Endothelial cell of umbilical vein (primary cell): ENCODE data around the gene FUT8. TPM values are rescaled to one million over a fixed set of nuclear protein-coding genes. Genes with fewer than 3 reads are reported as not detected.

Experiments used
- BruUV-seq: library from RNA; stranded (reverse); fragments of 400-500 nt; replicated peaks from 2 replicates; lab custom pipeline; 2021; lab: Mats Ljungman, UMichigan
- CTCF ChIA-PET: fragments of 300-600, 350-600 bp; sonication (Branson Sonifier 250); formaldehyde crosslinking; loops from one replicate; lab custom pipeline; 2021; ENCODE audit warnings: antibody characterized with exemption, inconsistent platforms; lab: Charles Lee
- POLR2A ChIA-PET: fragments of 300-600, 350-600 bp; sonication (Branson Sonifier 250); formaldehyde crosslinking; loops from one replicate; lab custom pipeline; 2021; ENCODE audit warnings: antibody characterized with exemption, inconsistent platforms; lab: Charles Lee
- DNase-seq: peaks from one replicate; pipeline ENCODE4 v3.0.0-alpha.2; 2011; ENCODE audit warnings: low read depth, low spot score
- FAIRE-seq: peaks from 2 replicates; lab custom pipeline; 2011; peaks lifted over from hg19 to GRCh38; lab: Jason Lieb, UNC
- H2AFZ ChIP-seq: 2 replicates; pipeline ENCODE4 v1.6.0; 2012; ENCODE audit warnings: low read depth, low read length, control low read depth, inconsistent platforms
- H3K27ac ChIP-seq: 2 replicates; pipeline ENCODE4 v1.5.1; 2011; ENCODE audit warnings: low read depth, mild to moderate bottlenecking, control low read depth, low read length, moderate library complexity; ENCODE audit not compliant: insufficient read depth
- H3K27me3 ChIP-seq, 2 experiments: 2 replicates each; pipeline versions ENCODE4 v1.6.0 to v1.6.1; 2011; ENCODE audit warnings: low read length in 2 of 2, mixed read lengths in 1 of 2; ENCODE audit not compliant: control insufficient read depth in 2 of 2, insufficient read depth in 2 of 2
- H3K36me3 ChIP-seq, 2 experiments: 2 replicates in 1 of 2; 3 replicates in 1 of 2; pipeline ENCODE4 v1.5.1; 2011; ENCODE audit warnings: low read length in 2 of 2, mild to moderate bottlenecking in 1 of 2, moderate library complexity in 1 of 2; ENCODE audit not compliant: control insufficient read depth in 2 of 2, insufficient read depth in 2 of 2; ENCODE audit errors: extremely low read depth in 1 of 2
- H3K4me1 ChIP-seq: 3 replicates; pipeline ENCODE4 v1.5.1; 2011; ENCODE audit warnings: mild to moderate bottlenecking, low read length; ENCODE audit not compliant: control insufficient read depth, insufficient read depth; ENCODE audit errors: extremely low read depth
- H3K4me2 ChIP-seq: 2 replicates; pipeline ENCODE4 v1.6.1; 2011; ENCODE audit warnings: low read length, control low read depth, mixed read lengths; ENCODE audit not compliant: insufficient read depth
- H3K4me3 ChIP-seq, 3 experiments: fragments of 200-600 bp in 1 of 3; sonication (generic), shearing (Covaris generic) in 1 of 3; replicated peaks in 1 of 3; 2 replicates each; pipeline ENCODE4 v1.5.1; 2011 to 2016; ENCODE audit warnings: control low read depth in 3 of 3, low read length in 3 of 3, mild to moderate bottlenecking in 2 of 3, inconsistent platforms in 1 of 3, low read depth in 1 of 3, moderate library complexity in 1 of 3; ENCODE audit not compliant: insufficient read depth in 1 of 3
- H3K79me2 ChIP-seq: 2 replicates; pipeline ENCODE4 v1.6.0; 2012; ENCODE audit warnings: low read length, inconsistent platforms; ENCODE audit not compliant: control insufficient read depth, insufficient read depth
- H3K9ac ChIP-seq: replicated peaks from 2 replicates; pipeline ENCODE3; 2011; ENCODE audit warnings: low read length, control low read depth; ENCODE audit not compliant: insufficient read depth; ENCODE audit errors: extremely low read depth
- H3K9me1 ChIP-seq: replicated peaks from 3 replicates; pipeline ENCODE4 v1.6.0; 2011; ENCODE audit warnings: mild to moderate bottlenecking, low read length; ENCODE audit not compliant: control insufficient read depth, insufficient read depth; ENCODE audit errors: extremely low read depth
- H3K9me3 ChIP-seq: replicated peaks from 2 replicates; pipeline ENCODE4 v1.5.1; 2012; ENCODE audit warnings: low read length, inconsistent platforms; ENCODE audit not compliant: control insufficient read depth, insufficient read depth
- H4K20me1 ChIP-seq: replicated peaks from 2 replicates; pipeline ENCODE3; 2011; ENCODE audit warnings: mild to moderate bottlenecking, low read length; ENCODE audit not compliant: control insufficient read depth, insufficient read depth; ENCODE audit errors: extremely low read depth
- CTCF ChIP-seq, 2 donors: IDR thresholded peaks; 1 replicate in 1 of 2; 2 replicates in 1 of 2; pipeline ENCODE4 v1.5.1; 2011; ENCODE audit warnings: low read length in 2 of 2, mild to moderate bottlenecking in 2 of 2, moderate library complexity in 2 of 2, control low read depth in 1 of 2, inconsistent platforms in 1 of 2, low read depth in 1 of 2; ENCODE audit not compliant: insufficient read depth in 1 of 2; ENCODE audit errors: extremely low read depth in 1 of 2
- EZH2 ChIP-seq: IDR thresholded peaks from 2 replicates; pipeline ENCODE4 v1.6.1; 2012; ENCODE audit warnings: borderline replicate concordance, low read depth, mild to moderate bottlenecking, moderate library complexity, low read length, inconsistent platforms; ENCODE audit not compliant: severe bottlenecking
- FOS ChIP-seq: IDR thresholded peaks from 2 replicates; pipeline ENCODE4 v1.6.1; 2011; ENCODE audit warnings: mild to moderate bottlenecking, low read length, moderate library complexity, borderline replicate concordance; ENCODE audit not compliant: insufficient read depth
- GATA2 ChIP-seq: IDR thresholded peaks from 2 replicates; pipeline ENCODE4 v1.7.0; 2011; ENCODE audit warnings: low read depth, mild to moderate bottlenecking, moderate library complexity, mixed read lengths, low read length; ENCODE audit not compliant: insufficient read length, insufficient read depth
- JUN ChIP-seq: IDR thresholded peaks from 2 replicates; pipeline ENCODE4 v1.6.1; 2011; ENCODE audit warnings: borderline replicate concordance, low read depth; ENCODE audit not compliant: insufficient read length, insufficient read depth
- MAX ChIP-seq: IDR thresholded peaks from 2 replicates; pipeline ENCODE4 v1.6.1; 2011; ENCODE audit not compliant: insufficient read depth, insufficient read length
- MYC ChIP-seq: IDR thresholded peaks from one replicate; pipeline ENCODE4 v1.6.1; 2011; ENCODE audit warnings: mild to moderate bottlenecking, low read depth, low read length
- POLR2A ChIP-seq: IDR thresholded peaks from 2 replicates; pipeline ENCODE4 v1.6.1; 2012; ENCODE audit warnings: low read depth, mild to moderate bottlenecking, control low read depth, low read length
- POLR2AphosphoS5 ChIP-seq: IDR thresholded peaks from 2 replicates; pipeline ENCODE4 v1.6.1; 2012; ENCODE audit warnings: low read depth, mild to moderate bottlenecking, control low read depth, low read length, moderate library complexity; ENCODE audit not compliant: insufficient read depth
- dilution Hi-C: fragments of 300-500 bp; cut with MboI; formaldehyde crosslinking; loops from one replicate; pipeline ENCODE4 v1.15.0; 2019; ENCODE audit warnings: low sequenced_read_pairs; ENCODE audit not compliant: extremely low pct_ligation_motif_present
- intact Hi-C: fragments of 100-400 bp; cut with micrococcal nuclease; formaldehyde crosslinking; loops from one replicate; pipeline ENCODE4 v1.10.0; 2022
- polyA plus RNA-seq, 4 experiments: library from polyadenylated mRNA; depleted of rRNA in 3 of 4; stranded (reverse) in 3 of 4; unstranded in 1 of 4; fragments of >200 nt; gene quantifications; 2 replicates each; pipeline versions ENCODE4 v1.2.1 to v1.2.3, GENCODE V29; 2011 to 2012; ENCODE audit warnings: missing spikeins in 1 of 4
- total RNA-seq: library from RNA; stranded (reverse); gene quantifications from 2 replicates; pipeline ENCODE4 v1.2.3, GENCODE V29; 2021

Gene FUT8
- total and polyA plus RNA-seq, 2 donors (not counting 3 experiments of a cell fraction or from before 2014, with no cell fraction given): 16.7 to 38.8 TPM

DNA sequence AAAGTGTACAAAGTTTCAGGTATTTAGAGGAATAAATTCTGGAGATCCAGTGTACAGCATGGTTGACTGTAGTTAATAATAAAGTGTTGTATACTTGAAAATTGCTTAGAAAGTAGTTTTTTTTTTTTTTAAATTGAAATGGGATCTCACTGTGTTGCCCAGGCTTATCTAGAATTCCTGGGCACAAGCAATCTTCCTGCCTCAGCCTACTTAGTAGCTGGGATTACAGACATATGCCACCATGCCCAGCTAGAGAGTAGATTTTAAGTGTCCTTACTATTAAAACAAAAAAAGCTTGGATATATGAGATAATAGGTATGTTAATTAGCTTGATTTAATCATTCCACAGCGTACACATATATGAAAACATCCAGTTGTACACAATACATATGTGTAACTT, 27.7 kb downstream of the FUT8 start:
- Histone ChIP-seq H3K4me1 (peaks cover 10% of the 10 kb centered on the region), H3K9me1 (no peaks in the 10 kb centered on the region), H3K27me3 (no peaks in the 10 kb centered on the region), H3K36me3 (no peaks in the 10 kb centered on the region), H3K4me3 (no peak overlapping the region), H3K9ac (no peak overlapping the region), H3K27ac (no peak overlapping the region), H3K79me2 (peaks cover 30% of the 10 kb centered on the region), H3K9me3 (no peaks in the 10 kb centered on the region), H3K4me2 (no peak overlapping the region), H2AFZ (no peak overlapping the region), H4K20me1 (no peaks in the 10 kb centered on the region)
- dilution Hi-C loops (no loop called here), intact Hi-C loops (no loop called here)
- no TSS peak for BruUV-seq
- CTCF ChIA-PET: interaction anchor here (1.0 to 1.5 kb wide), 3 partner anchors 19 to 384 kb away, joined by 3 to 6 read pairs (median 4); no protein-coding TSS in a partner anchor
- DNase-seq (no peak), FAIRE-seq (no peak)
- TF ChIP-seq POLR2A: no peak
- no peak for TF ChIP-seq FOS
- no peak for TF ChIP-seq EZH2
- TF ChIP-seq MAX: no peak
- TF ChIP-seq JUN: no peak
- no peak for TF ChIP-seq CTCF (IDR thresholded peaks at IDR 0.05; ENCODE audit: extremely low read depth in 1 of 2, insufficient read depth in 1 of 2, low read depth in 1 of 2, low read length in 2 of 2)
- TF ChIP-seq GATA2: no peak
- no peak for TF ChIP-seq POLR2AphosphoS5
- TF ChIP-seq MYC: no peak
- POLR2A ChIA-PET: no interaction called here
